K562 (cell line): ENCODE measurements around the gene ZNF891. TPM values are rescaled to one million over a fixed set of nuclear protein-coding genes. Genes with fewer than 3 reads are reported as not detected.

Experiments
- ARNT ChIP-seq, 2 experiments: fragments of 450-650 bp; IDR thresholded peaks; 2 replicates each; pipeline ENCODE4 v1.6.1; 2016; ENCODE audit warnings: mild to moderate bottlenecking in 1 of 2
- CBX5 ChIP-seq: IDR thresholded peaks from 2 replicates; pipeline ENCODE4 v1.6.1; 2014; ENCODE audit warnings: low read depth, borderline replicate concordance
- CREB1 ChIP-seq, 2 experiments: sonication (generic) in 1 of 2; formaldehyde crosslinking in 1 of 2; IDR thresholded peaks; 2 replicates each; pipeline versions ENCODE4 v1.6.1 to v1.8.0; 2012 to 2022; ENCODE audit warnings: inconsistent platforms in 1 of 2, mild to moderate bottlenecking in 1 of 2, missing genetic modification reagents in 1 of 2, moderate library complexity in 1 of 2
- DLX4 ChIP-seq: fragments of 250-450 bp; sonication (Bioruptor Pico); IDR thresholded peaks from 2 replicates; pipeline ENCODE4 v1.6.1; 2021; ENCODE audit warnings: mild to moderate bottlenecking
- DNMT1 ChIP-seq: fragments of 450-650 bp; IDR thresholded peaks from 2 replicates; pipeline ENCODE4 v1.6.1; 2016; ENCODE audit warnings: antibody characterized with exemption, mild to moderate bottlenecking
- HDAC6 ChIP-seq: IDR thresholded peaks from 2 replicates; pipeline ENCODE4 v1.6.1; 2012; ENCODE audit warnings: low read depth, mild to moderate bottlenecking, control low read depth, inconsistent platforms, low read length, moderate library complexity
- MAX ChIP-seq: sonication (generic); formaldehyde crosslinking; IDR thresholded peaks from 2 replicates; pipeline ENCODE4 v1.9.0; 2022; ENCODE audit warnings: mild to moderate bottlenecking, missing genetic modification reagents
- MYC ChIP-seq, 2 experiments: fragments of 250-450 bp in 1 of 2; sonication (Bioruptor Pico) in 1 of 2; IDR thresholded peaks; 2 replicates each; pipeline versions ENCODE4 v1.5.1 to v1.6.1; 2012 to 2021; ENCODE audit warnings: low read depth in 2 of 2, borderline replicate concordance in 1 of 2, improper control_type of control experiment in 1 of 2, low read length in 1 of 2, mild to moderate bottlenecking in 1 of 2, moderate library complexity in 1 of 2
- RBM15 ChIP-seq: fragments of 200-400 bp; formaldehyde crosslinking; IDR thresholded peaks from 2 replicates; pipeline ENCODE4 v1.6.1; 2018; ENCODE audit warnings: mild to moderate bottlenecking, low read length, moderate library complexity; ENCODE audit not compliant: insufficient read depth
- ZNF165 ChIP-seq: fragments of 250-450 bp; sonication (Bioruptor Pico); IDR thresholded peaks from 2 replicates; pipeline ENCODE4 v1.4.0; 2020; ENCODE audit warnings: borderline replicate concordance
- polyA plus RNA-seq, 8 experiments: library from polyadenylated mRNA; depleted of rRNA in 4 of 8; stranded (reverse) in 5 of 8; unstranded in 3 of 8; fragments of >200 nt; fragmentation: Nextera tagmentation in 2 of 8; fragmentation: Illumina TruSeq in 1 of 8; extraction: Ambion mirVana in 2 of 8; extraction: Trizol in 1 of 8; gene quantifications; 2 replicates each; pipeline versions ENCODE4 v1.2.1 to v1.2.3, GENCODE V29; 2011 to 2014; ENCODE audit warnings: inconsistent platforms in 1 of 8, missing spikeins in 1 of 8
- total RNA-seq, 7 experiments: library from RNA; depleted of rRNA in 6 of 7; stranded (reverse); fragments of >200 nt in 6 of 7; fragmentation: Illumina TruSeq in 2 of 7; extraction: Trizol in 2 of 7; gene quantifications; 2 replicates each; pipeline versions ENCODE4 v1.2.1 to v1.2.3, GENCODE V29; 2011 to 2021; ENCODE audit warnings: low replicate concordance in 1 of 7

The ZNF891 gene
- total and polyA plus RNA-seq, 9 of the 15 experiments (the other 6 are each of a cell fraction or from before 2014, with no cell fraction given) = 0.41 to 2.0 (median 1.3) TPM

GRCh38 chr12:133083345-133083744 lies 46.7 kb downstream of the ZNF891 start (continued):
- TF ChIP-seq HDAC6 (no peak), CBX5 (no peak), MYC (IDR thresholded peaks at IDR 0.05; ENCODE audit: low read depth, low read length) (no peak), MYC (CRISPR knock-in tag; IDR thresholded peaks at IDR 0.05; ENCODE audit: borderline replicate concordance, low read depth) (no peak), RBM15 (no peak), DNMT1 (no peak), ARNT (IDR thresholded peaks at IDR 0.05) (no peak), MAX (no peak), CREB1 (IDR thresholded peaks at IDR 0.05) (no peak), CREB1 (CRISPR knock-in tag; IDR thresholded peaks at IDR 0.05) (no peak), ZNF165 (CRISPR knock-in tag) (no peak), DLX4 (no peak)
- TF ChIP-seq, all 486 proteins: peak for 0
